ENCODE measurements around the gene SHD. TPM values are rescaled to one million over a fixed set of nuclear protein-coding genes. Genes with fewer than 3 reads are reported as not detected.

SHD gene
- total and polyA plus RNA-seq, 9 of the 15 experiments (the other 6 are each of a cell fraction or from before 2014, with no cell fraction given), result 0.05 to 0.62 (median 0.15) TPM; not detected in 5

GRCh38 chr19:4267101-4267900 is 11.8 kb upstream of the SHD start (continued):
- TF ChIP-seq ZNF398 (CRISPR knock-in tag; IDR thresholded peaks at IDR 0.05) (no peak), ZNF699 (CRISPR knock-in tag; IDR thresholded peaks at IDR 0.05; ENCODE audit: insufficient replicate concordance) (no peak), ZNF324 (CRISPR knock-in tag; IDR thresholded peaks at IDR 0.05) (no peak), ELF4 (CRISPR knock-in tag; IDR thresholded peaks at IDR 0.05) (peak; percentile 63; the same call in 1 of the 2 replicates), MCM5 (IDR thresholded peaks at IDR 0.05; ENCODE audit: low read depth) (no peak), NRF1 (conservative IDR thresholded peaks at IDR 0.05 in 1 of 2, IDR thresholded peaks at IDR 0.05 in 1 of 2) (no peak), HDAC3 (IDR thresholded peaks at IDR 0.05; ENCODE audit: borderline replicate concordance, partially characterized antibody) (no peak), ID3 (CRISPR knock-in tag; IDR thresholded peaks at IDR 0.05) (no peak), ID3 (tag; IDR thresholded peaks at IDR 0.05) (0 out of 2 replicates have a peak, but pooled peaks have one; percentile 29), CBFA2T3 (IDR thresholded peaks at IDR 0.05) (no peak), GTF3C2 (IDR thresholded peaks at IDR 0.05; ENCODE audit: borderline replicate concordance, extremely low read depth, insufficient read length) (no peak), FOXP4 (CRISPR knock-in tag; IDR thresholded peaks at IDR 0.05; ENCODE audit: borderline replicate concordance) (peak; percentile 55; the same call in 1 of the 2 replicates), CTCF (IDR thresholded peaks at IDR 0.05 in 2 of 3, conservative IDR thresholded peaks at IDR 0.05 in 1 of 3; ENCODE audit: insufficient read depth in 2 of 3, low read depth in 1 of 3, low read length in 3 of 3) (peak; percentile 88 to 93 (median 91)), E2F1 (CRISPR knock-in tag; IDR thresholded peaks at IDR 0.05) (no peak), NFXL1 (CRISPR knock-in tag; IDR thresholded peaks at IDR 0.05) (no peak)
